HG02840 (cell line): ENCODE data around the gene SNED1.

ENCODE experiments used
- ATAC-seq: cut with Tn5 transposase; IDR thresholded peaks from one replicate; pipeline ENCODE4 v1.9.1; 2021; ENCODE audit warnings: mild to moderate bottlenecking, moderate library complexity, moderate number of reproducible peaks; ENCODE audit not compliant: unreplicated experiment, low FRiP score

SNED1 gene

DNA sequence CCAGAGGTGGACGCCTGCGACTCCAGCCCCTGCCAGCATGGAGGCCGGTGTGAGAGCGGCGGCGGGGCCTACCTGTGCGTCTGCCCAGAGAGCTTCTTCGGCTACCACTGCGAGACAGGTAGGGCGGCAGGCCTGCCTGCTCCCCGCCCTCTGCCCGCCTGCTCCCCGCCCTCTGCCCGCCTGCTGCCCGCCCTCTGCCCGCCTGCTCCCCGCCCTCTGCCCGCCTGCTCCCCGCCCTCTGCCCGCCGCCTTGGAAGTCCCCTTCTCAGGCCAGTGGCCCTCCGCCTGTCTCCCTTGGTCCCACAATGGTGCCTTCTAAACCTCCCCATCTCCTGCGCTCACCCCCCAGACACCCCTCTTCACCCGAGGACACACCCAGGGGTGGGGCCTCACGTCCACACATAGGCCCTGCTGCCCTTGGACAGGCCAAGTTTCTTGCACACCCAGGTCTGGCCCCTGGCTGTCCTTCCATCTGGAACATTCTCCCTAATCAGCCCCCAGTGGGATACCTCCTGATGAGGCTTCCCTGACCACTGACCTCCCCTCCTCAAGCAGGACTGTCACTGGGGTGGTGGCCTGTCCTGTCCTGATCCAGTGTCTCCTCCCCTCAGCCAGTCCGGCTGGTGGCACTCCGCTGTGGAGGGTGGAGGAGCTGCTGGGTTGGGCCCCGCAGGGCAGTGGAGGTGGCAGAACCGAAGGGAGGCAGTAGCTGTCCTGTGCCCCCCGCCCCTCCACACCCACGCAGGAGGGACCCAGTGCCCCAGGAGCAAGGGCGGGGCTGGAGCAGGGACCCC, 65.8 kb downstream of the SNED1 start:
- ATAC-seq: no peak

DNA sequence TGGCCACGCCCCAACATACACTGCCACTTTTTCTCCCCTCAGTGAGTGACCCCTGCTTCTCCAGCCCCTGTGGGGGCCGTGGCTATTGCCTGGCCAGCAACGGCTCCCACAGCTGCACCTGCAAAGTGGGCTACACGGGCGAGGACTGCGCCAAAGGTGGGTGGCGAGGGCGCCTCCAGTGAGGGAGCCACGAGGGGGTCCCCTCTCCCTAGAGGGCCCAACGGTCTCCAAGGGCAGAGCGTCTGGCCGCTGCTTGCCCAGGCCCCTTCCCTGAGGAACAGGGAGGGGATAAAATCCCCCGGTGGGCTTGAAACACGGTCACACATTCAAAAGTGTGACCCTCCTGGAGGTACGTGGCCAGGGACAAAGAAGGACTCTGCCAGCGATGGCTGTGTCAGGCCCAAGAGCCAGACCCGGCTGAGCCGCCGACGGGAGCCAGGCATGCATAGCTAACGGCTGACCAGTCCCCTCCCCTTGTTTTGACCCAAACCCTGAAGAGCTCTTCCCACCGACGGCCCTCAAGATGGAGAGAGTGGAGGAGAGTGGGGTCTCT, 66.5 kb downstream of the SNED1 start:
- ATAC-seq: no peak

DNA sequence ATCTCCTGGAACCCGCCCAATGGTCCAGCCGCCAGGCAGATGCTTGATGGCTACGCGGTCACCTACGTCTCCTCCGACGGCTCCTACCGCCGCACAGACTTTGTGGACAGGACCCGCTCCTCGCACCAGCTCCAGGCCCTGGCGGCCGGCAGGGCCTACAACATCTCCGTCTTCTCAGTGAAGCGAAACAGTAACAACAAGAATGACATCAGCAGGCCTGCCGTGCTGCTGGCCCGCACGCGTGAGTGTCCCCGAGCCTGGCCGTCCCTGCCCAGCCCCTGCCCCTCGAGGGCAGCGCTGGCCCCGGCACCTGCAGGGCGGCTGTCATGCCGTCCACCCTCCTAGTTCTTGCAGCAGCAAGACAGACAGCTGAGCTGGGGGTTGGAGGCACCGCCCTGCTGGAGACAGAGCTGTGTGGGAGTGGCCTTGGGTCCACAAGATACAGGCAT, 67.0 kb downstream of the SNED1 start:
- ATAC-seq: no peak

- no peak for ATAC-seq
Measured at GRCh38 chr2:241066171-241066892, 67.9 kb downstream of the SNED1 start.

DNA sequence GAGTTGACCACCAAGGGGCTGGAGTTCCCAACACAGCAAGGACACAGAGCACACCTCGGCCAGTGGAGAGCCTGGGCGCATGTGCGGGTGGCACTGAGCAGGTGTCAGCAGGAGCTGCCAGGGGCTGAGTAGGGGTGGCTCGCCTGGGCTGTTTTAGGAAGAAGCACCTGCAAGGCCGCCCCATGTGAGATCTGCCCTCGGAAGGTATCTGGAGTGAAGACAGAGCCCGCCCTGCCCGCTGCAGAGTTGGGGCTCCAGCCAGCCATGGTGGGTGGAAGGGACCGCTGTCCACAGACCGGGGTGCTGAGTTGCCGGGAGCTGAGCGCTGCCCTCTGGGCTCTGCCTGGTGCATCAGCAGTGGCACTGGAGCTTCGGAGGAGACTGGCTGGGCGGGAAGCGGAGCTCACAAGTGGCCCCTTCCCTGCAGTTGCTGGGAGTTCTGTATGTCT, 68.5 kb downstream of the SNED1 start:
- no peak for ATAC-seq

DNA sequence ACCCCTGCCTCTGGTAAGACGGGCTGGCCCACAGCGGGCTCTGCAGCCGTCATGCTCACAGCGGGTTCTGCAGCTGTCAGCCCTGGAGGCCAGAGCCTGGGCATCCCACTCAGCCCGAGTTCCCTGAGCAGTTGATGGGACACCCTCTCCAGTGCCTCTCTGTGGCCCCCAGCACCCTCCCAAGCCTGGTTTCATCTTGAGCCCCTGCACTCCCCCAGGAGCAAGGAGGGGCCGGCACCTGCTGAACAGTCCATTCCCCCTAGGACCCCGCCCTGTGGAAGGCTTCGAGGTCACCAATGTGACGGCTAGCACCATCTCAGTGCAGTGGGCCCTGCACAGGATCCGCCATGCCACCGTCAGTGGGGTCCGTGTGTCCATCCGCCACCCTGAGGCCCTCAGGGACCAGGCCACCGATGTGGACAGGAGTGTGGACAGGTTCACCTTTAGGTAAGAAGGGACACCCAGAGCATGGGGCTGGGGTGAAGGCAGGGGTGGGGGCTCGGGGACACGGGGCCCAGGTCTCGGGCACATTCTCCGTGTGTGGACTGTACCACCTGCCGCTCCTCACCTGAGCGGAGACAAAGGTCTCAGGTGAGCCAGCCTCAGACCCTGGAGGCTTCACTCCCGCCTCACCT, 69.2 kb downstream of the SNED1 start:
- no peak for ATAC-seq

- ATAC-seq: no peak
Measured at GRCh38 chr2:241068136-241068941, 69.9 kb downstream of the SNED1 start.

- no peak for ATAC-seq
Measured at GRCh38 chr2:241068942-241069810, 70.8 kb downstream of the SNED1 start.

- ATAC-seq: no peak
Measured at GRCh38 chr2:241069821-241070281, 71.4 kb downstream of the SNED1 start.

GRCh38 chr2:241070361-241070760, 71.9 kb downstream of the SNED1 start:
- no peak for ATAC-seq

DNA sequence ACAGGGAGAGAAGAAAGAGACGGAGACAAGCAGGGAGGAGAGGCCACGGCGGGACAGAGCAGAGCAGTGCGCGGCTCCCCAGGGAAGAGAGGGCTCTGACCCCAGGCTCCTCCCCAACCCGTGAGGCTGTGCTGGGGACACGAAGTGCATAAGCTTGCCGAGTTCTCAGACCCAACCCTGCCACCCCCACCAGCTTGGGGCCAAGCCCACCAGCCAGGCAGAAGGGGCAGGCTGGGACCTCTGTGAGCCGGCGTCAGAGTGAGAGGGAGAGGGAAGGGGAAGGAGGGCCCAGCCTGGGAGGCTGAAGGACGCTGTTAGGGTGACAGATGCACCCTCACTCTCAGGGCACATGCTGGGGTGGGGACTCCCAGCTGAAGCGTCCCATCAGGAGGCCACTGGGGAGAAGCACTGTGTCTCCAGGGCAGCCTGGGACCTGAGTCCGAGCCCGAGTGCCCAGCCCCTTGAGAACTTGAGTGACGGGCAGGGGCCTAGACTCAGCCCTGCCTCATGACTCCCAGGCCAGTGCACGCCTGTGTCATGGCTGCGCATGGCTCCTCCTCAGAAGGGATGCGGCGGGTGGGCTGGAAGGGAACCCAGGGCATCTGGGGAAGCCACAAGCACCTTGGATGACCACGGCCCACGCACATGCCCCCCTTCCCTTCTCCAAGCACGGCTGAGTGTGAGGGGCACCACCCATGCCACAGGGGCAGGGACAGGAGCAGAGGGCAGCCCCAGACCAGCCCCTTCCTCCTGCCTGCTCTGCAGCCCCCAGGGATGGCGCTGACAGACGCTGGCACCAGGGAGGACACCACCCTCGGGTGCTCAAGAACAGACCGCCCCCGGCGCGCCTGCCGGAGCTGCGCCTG, 72.6 kb downstream of the SNED1 start:
- no peak for ATAC-seq

DNA sequence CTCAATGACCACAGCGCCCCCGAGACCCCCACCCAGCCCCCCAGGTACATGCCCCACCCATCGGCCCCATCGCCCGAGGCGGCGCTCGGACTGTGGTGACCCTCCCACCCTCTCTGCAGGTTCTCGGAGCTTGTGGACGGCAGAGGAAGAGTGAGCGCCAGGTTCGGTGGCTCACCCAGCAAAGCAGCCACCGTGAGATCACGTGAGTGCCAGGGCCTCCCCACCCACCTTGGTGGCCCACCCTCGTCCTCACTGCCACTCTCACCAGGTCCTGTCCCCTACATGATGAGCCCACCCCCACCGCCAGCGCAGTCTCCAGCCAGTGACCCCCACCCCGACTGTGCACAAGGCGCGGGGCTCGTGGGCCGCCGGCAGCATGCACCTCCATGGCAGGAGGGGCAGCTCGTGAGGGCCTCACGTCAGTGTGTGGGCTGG, 73.3 kb downstream of the SNED1 start:
- ATAC-seq: no peak

DNA sequence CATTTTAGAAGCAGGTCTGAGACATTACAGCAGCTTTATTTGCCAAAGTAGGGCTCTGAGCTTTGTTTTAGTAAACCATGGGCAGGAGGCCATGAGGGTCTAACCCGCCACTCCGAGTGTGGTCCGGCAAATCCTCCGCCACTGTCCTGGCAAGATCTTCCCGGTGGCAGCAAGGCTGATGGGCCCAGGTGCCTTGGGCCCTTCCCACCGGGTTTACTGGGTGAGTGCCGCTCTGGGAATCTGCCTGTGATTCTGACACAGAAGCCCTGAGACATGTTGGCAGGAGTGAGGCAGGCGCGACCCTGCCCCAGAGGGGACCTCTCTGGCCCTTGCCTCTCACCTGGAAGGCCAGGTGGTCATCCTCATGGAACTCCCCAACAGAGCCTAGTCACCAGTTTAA, 73.7 kb downstream of the SNED1 start:
- ATAC-seq: no peak

DNA sequence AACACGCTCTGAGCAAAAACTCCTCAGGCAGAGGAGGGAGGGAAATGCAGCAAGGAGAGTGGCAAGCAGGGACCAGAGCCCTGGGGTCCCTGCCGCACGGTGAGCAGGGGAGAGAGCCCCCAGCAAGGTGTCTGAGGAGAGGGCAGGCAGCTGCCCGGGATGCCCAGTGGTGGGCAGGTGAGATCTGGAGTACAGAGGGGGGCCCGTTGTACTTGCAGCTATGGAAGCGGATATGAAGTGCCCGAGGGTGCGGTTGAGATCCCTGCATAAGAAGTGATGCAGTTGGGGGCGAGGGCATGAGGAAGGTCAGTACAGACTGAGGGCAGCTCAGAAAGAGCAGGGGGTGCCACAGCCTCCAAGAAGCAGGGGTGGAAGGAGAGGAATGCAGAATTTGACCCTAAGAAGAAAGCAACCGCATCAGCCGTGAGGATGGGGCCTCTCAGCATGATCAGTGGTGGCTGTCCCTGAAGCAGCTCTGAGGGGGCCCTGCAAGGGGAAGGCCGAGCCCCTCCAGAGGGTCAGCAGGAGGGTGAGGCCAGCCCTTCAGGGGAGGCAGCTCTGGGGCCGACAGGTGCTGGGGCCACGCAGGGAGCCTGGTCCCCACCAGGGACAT, 74.2 kb downstream of the SNED1 start:
- no peak for ATAC-seq

GRCh38 chr2:241073166-241074064, 75.0 kb downstream of the SNED1 start:
- no peak for ATAC-seq

DNA sequence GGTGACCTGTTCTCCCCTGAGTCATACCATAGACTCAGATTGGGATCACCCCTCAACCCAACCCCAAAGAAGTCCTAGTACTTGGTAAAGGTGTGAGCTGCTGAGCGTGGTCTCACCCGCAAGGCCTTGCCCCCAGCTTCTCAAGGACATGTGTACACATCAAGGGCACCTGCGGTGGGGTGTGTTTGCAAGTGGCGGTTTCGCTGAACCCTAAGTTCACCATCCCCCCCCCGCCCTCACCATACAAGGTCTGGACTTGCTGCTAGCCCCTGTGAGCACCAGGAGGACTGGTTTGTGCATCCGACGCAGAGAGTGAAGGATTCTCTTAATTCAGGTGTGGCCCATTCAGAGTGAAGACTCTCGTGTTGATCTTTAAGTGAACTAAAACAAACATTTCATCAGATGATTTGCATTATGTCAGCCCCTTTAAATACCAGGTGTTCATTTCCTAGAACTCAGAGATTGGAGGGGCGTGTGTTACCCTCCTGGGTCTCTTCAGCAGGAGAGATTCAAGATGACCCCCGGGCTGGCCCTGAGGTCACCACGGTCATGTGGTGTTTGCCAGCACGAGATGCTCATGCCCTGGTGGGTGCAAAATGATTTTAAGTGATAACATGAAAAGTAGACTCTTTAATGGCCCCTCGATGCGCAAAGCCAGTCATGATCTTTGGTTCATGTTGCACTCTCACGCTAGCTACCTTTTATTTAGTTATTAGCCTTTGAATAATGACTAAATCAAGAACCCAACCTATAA, 75.8 kb downstream of the SNED1 start:
- no peak for ATAC-seq
